Dendritic cell treated with granulocyte-macrophage colony-stimulating factor and Interleukin-4, amounts not matched to agents 40 ng/mL and 50 ng/mL, for 4 days (primary cell): ENCODE data around the gene ZNF468.

Experiments
- H3K27ac Mint-ChIP-seq: one replicate; pipeline ENCODE4 v1.8.0; 2022; ENCODE audit warnings: mild to moderate bottlenecking, mixed read lengths
- H3K27me3 Mint-ChIP-seq: one replicate; pipeline ENCODE4 v1.8.0; 2022; ENCODE audit warnings: mild to moderate bottlenecking, mixed read lengths
- H3K36me3 Mint-ChIP-seq: one replicate; pipeline ENCODE4 v1.8.0; 2022; ENCODE audit warnings: low read depth, mixed read lengths
- H3K4me1 Mint-ChIP-seq: one replicate; pipeline ENCODE4 v1.8.0; 2022; ENCODE audit warnings: low read depth, mixed read lengths
- H3K4me3 Mint-ChIP-seq: one replicate; pipeline ENCODE4 v1.8.0; 2022; ENCODE audit warnings: mild to moderate bottlenecking, moderate library complexity, mixed read lengths
- H3K9me3 Mint-ChIP-seq: one replicate; pipeline ENCODE4 v1.8.0; 2022; ENCODE audit warnings: mixed read lengths
- intact Hi-C: fragments of 100-400 bp; cut with micrococcal nuclease; formaldehyde crosslinking; loops from one replicate; pipeline ENCODE4 v1.15.0; 2022

Gene ZNF468

DNA sequence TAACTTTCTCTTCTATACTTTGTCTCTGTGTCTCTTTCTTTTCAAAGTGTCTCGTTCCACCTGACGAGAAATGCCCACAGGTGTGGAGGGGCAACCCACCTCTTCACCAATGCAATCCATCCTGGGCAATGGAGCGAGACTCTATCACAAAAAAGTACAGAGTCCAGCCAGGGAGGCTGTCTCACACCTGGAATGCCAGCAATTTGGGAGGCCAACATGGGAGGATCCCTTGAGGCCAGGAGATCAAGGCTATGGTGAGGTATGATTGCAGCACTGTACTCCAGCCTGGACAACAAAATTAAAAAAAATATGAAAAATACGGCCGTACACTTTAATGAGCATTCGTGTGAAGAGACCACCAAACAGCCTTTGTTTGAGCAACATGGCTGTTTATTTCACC, 68.0 kb downstream of the ZNF468 start:
- Mint-ChIP-seq H3K4me3 (no peak overlapping the region), H3K36me3 (peaks cover 23% of the 10 kb centered on the region), H3K27ac (no peak overlapping the region), H3K9me3 (peaks cover 81% of the 10 kb centered on the region), H3K27me3 (peaks cover 8% of the 10 kb centered on the region), H3K4me1 (peaks cover 17% of the 10 kb centered on the region)
- intact Hi-C loops: no loop called here
